ENCODE data around the gene ACBD4. TPM values are rescaled to one million over a fixed set of nuclear protein-coding genes. Genes with fewer than 3 reads are reported as not detected.

ACBD4 gene
- total and polyA plus RNA-seq, 2 donors from 2014 or later, result 19.2 to 46.3 TPM

GRCh38 chr17:45160447-45161287 is 25.2 kb downstream of the ACBD4 start:
- TF ChIP-seq CTCF (IDR thresholded peaks at IDR 0.05; ENCODE audit: borderline replicate concordance, extremely low read depth, insufficient read depth), result peak; percentile 20
- Histone ChIP-seq H3K36me3 (ENCODE audit: control insufficient read depth in 2 of 3, insufficient read depth in 3 of 3, low read length in 3 of 3) (peaks cover 0 to 5% (median 0%) of the 10 kb centered on the region in 3 donors), H3K4me1 (ENCODE audit: control insufficient read depth in 2 of 3, insufficient read depth in 2 of 3, low read depth in 1 of 3, low read length in 3 of 3) (peaks cover 0 to 23% (median 14%) of the 10 kb centered on the region in 3 donors), H3K9ac (ENCODE audit: low read length in 3 of 3) (peak overlapping the region; percentile 80 to 99 (median 95)), H3K27ac (ENCODE audit: low read depth in 2 of 2, low read length in 2 of 2) (peak overlapping the region; percentile 100), H3K4me3 (ENCODE audit: low read length in 3 of 3) (peak overlapping the region; percentile 81 to 96 (median 90)), H3K9me3 (ENCODE audit: control insufficient read depth in 2 of 3, insufficient read depth in 1 of 3, low read length in 3 of 3) (no peaks in the 10 kb centered on the region), H3K27me3 (ENCODE audit: control insufficient read depth, insufficient read depth, low read length) (no peaks in the 10 kb centered on the region)
- FAIRE-seq (no peak), DNase-seq (peak; percentile 93 to 96 (median 95))
- intact Hi-C loops (cut with DNase I), result no loop called here

- Histone ChIP-seq H3K4me1 (ENCODE audit: control insufficient read depth in 2 of 3, insufficient read depth in 2 of 3, low read depth in 1 of 3, low read length in 3 of 3) (peaks cover 0 to 23% (median 14%) of the 10 kb centered on the region in 3 donors), H3K9me3 (ENCODE audit: control insufficient read depth in 2 of 3, insufficient read depth in 1 of 3, low read length in 3 of 3) (no peaks in the 10 kb centered on the region), H3K36me3 (ENCODE audit: control insufficient read depth in 2 of 3, insufficient read depth in 3 of 3, low read length in 3 of 3) (peaks cover 0 to 5% (median 0%) of the 10 kb centered on the region in 3 donors), H3K4me3 (ENCODE audit: low read length in 3 of 3) (peak within 1 kb of the TSS; percentile 86 to 96 (median 90)), H3K27me3 (ENCODE audit: control insufficient read depth, insufficient read depth, low read length) (no peaks in the 10 kb centered on the region), H3K27ac (ENCODE audit: low read depth in 2 of 2, low read length in 2 of 2) (peak within 1 kb of the TSS; percentile 100), H3K9ac (ENCODE audit: low read length in 3 of 3) (peak within 1 kb of the TSS; percentile 81 to 99 (median 95))
- TF ChIP-seq CTCF (IDR thresholded peaks at IDR 0.05; ENCODE audit: borderline replicate concordance, extremely low read depth, insufficient read depth), result no peak
- FAIRE-seq, result peak; percentile 97
- intact Hi-C loops (cut with DNase I), result no loop called here
- peak; percentile 99 to 100 (median 100) for DNase-seq
Measured at GRCh38 chr17:45161288-45162024, 26.0 kb downstream of the ACBD4 start, which contains the start of gene HEXIM2. Gene HEXIM2 (plus strand): TSS chr17:45161875. CDS start chr17:45162794, 919 bp downstream.

GRCh38 chr17:45162025-45162687 is 26.7 kb downstream of the ACBD4 start:
- no peak for TF ChIP-seq CTCF (IDR thresholded peaks at IDR 0.05; ENCODE audit: borderline replicate concordance, extremely low read depth, insufficient read depth)
- Histone ChIP-seq H3K4me1 (ENCODE audit: control insufficient read depth in 2 of 3, insufficient read depth in 2 of 3, low read depth in 1 of 3, low read length in 3 of 3) (peaks cover 0 to 23% (median 14%) of the 10 kb centered on the region in 3 donors), H3K27me3 (ENCODE audit: control insufficient read depth, insufficient read depth, low read length) (no peaks in the 10 kb centered on the region), H3K27ac (ENCODE audit: low read depth in 2 of 2, low read length in 2 of 2) (peak overlapping the region; percentile 14 to 34), H3K36me3 (ENCODE audit: control insufficient read depth in 2 of 3, insufficient read depth in 3 of 3, low read length in 3 of 3) (peaks cover 0 to 5% (median 0%) of the 10 kb centered on the region in 3 donors), H3K9ac (ENCODE audit: low read length in 3 of 3) (peak overlapping the region; percentile 0 to 81 (median 25)), H3K4me3 (ENCODE audit: low read length in 3 of 3) (peak overlapping the region; percentile 72 to 86 (median 84)), H3K9me3 (ENCODE audit: control insufficient read depth in 2 of 3, insufficient read depth in 1 of 3, low read length in 3 of 3) (no peaks in the 10 kb centered on the region)
- intact Hi-C loops (cut with DNase I), result no loop called here
- DNase-seq, result peak in 3 of 5 donors; percentile 52 to 82 (median 82)
- no peak for FAIRE-seq
